ENCODE measurements around the gene GRIP1. TPM values are rescaled to one million over a fixed set of nuclear protein-coding genes. Genes with fewer than 3 reads are reported as not detected.
A peak's percentile ranks its signal among the peaks of the same experiment; 100 is the strongest.

GRIP1 gene
- total RNA-seq, 2 donors from 2014 or later: 0.19 to 0.86 TPM

DNA sequence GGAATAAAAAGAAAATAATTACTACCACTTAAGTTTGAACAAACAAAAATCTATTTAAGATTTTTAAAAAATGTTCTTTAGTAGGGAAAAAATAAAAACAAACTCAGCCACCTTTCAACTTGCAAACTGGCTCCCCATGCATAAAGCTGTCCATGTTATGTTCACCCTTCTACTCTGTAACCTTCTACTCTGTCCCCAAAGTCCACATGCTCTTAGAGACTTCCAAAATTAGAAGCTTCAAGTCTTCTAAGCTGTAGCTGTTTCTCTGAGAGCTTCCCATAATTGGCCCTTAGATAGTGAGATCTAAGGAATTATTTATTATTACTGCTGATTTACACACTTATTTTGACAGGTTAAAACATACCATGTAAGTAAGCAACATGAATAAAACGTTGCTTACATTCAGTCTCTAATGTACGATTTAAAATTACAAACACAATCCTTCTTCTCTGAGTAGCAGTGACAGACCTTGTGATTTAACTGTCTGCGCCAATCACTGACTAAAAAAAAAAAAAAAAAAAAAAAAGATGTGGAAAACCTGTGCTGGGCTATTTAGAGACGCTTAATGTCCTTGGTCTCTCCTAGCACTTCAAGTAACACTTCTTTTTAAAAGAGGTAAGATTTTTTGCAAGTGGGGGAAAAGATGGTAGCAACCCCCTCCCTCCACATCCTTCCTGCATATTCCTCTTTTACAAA is 28.3 kb upstream of the GRIP1 start:
- no peaks in the 10 kb centered on the region for H3K36me3 Mint-ChIP-seq (ENCODE audit: low read depth)
- H3K4me1 Mint-ChIP-seq: peaks cover 4% of the 10 kb centered on the region
- no peak overlapping the region for H3K4me3 Mint-ChIP-seq
- no peak overlapping the region for H3K27ac Mint-ChIP-seq
- no peaks in the 10 kb centered on the region for H3K9me3 Mint-ChIP-seq
- no peak for ATAC-seq (replicated peaks)
- H3K27me3 Mint-ChIP-seq: peaks cover 20% of the 10 kb centered on the region

- peaks cover 5% of the 10 kb centered on the region for H3K9me3 Mint-ChIP-seq
- no peak overlapping the region for H3K4me3 Mint-ChIP-seq
- H3K36me3 Mint-ChIP-seq (ENCODE audit: low read depth): no peaks in the 10 kb centered on the region
- ATAC-seq (replicated peaks): no peak
- no peaks in the 10 kb centered on the region for H3K4me1 Mint-ChIP-seq
- H3K27ac Mint-ChIP-seq: no peak overlapping the region
- peaks cover 37% of the 10 kb centered on the region for H3K27me3 Mint-ChIP-seq
These were observed 21.0 kb upstream of the GRIP1 start for GRCh38 chr12:66699738-66700482.

GRCh38 chr12:66698558-66698957 is 19.7 kb upstream of the GRIP1 start:
- H3K4me3 Mint-ChIP-seq: no peak overlapping the region
- no peaks in the 10 kb centered on the region for H3K4me1 Mint-ChIP-seq
- no peaks in the 10 kb centered on the region for H3K36me3 Mint-ChIP-seq (ENCODE audit: low read depth)
- no peak overlapping the region for H3K27ac Mint-ChIP-seq
- H3K27me3 Mint-ChIP-seq: peaks cover 34% of the 10 kb centered on the region
- peaks cover 5% of the 10 kb centered on the region for H3K9me3 Mint-ChIP-seq
- no peak for ATAC-seq (replicated peaks)

DNA sequence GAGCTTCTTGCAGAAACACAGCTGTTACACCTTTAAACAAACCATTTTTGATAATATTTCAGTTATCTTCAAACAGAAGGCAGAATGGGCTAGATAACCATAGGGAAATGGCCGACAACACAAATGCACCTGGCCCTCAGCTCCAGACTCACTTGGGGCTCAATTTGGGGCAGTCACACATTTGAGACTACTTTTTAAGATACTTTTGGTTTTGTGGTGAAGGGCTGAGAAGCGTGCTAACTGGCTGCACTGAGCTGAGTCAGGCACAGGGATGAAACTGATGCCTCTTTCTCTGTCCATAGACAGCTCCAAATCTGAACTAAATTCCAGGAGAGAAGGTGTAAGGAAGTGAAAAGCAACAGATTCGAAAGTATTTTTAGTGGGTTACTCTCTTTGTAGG is 18.5 kb upstream of the GRIP1 start:
- Mint-ChIP-seq H3K27ac (no peak overlapping the region), H3K4me1 (no peaks in the 10 kb centered on the region), H3K9me3 (peaks cover 5% of the 10 kb centered on the region), H3K36me3 (ENCODE audit: low read depth) (no peaks in the 10 kb centered on the region), H3K27me3 (peaks cover 27% of the 10 kb centered on the region), H3K4me3 (no peak overlapping the region)
- no peak for ATAC-seq (replicated peaks)

- no peak overlapping the region for H3K4me3 Mint-ChIP-seq
- H3K27me3 Mint-ChIP-seq: peaks cover 24% of the 10 kb centered on the region
- H3K27ac Mint-ChIP-seq: no peak overlapping the region
- ATAC-seq (replicated peaks): no peak
- peaks cover 5% of the 10 kb centered on the region for H3K9me3 Mint-ChIP-seq
- H3K4me1 Mint-ChIP-seq: no peaks in the 10 kb centered on the region
- no peaks in the 10 kb centered on the region for H3K36me3 Mint-ChIP-seq (ENCODE audit: low read depth)
These were observed 16.1 kb upstream of the GRIP1 start for GRCh38 chr12:66694666-66695613.

DNA sequence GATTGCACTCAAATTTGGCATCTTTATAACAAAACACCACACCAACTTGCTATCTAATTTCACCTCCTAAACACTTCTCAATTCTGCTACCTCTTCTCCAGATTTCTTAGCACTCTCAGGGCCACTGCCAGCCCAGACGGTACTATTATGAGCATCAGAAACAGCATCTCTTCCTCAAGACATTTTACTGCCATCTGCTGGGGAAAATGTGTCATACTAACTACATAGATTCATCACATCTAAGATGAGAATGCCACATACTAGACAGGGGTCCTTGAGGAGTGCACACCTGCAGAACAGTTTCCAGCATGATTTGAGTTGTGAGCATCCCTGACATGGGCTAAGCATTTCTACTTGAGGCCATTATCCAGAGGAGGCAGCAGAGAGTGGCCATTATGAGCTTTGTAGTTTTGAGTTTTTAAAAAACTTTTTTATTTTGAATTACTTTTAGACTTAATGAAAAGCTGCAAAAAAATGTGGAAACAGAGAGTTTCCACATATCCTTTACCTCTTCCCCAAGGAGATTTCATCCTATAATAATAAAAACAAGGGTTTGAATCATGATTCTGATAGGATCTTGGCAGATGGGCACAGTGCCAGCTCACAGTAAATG is 15.1 kb upstream of the GRIP1 start:
- H3K27me3 Mint-ChIP-seq: peaks cover 16% of the 10 kb centered on the region
- no peak overlapping the region for H3K4me3 Mint-ChIP-seq
- H3K9me3 Mint-ChIP-seq: no peaks in the 10 kb centered on the region
- H3K4me1 Mint-ChIP-seq: no peaks in the 10 kb centered on the region
- ATAC-seq (replicated peaks): peak; percentile 79
- no peaks in the 10 kb centered on the region for H3K36me3 Mint-ChIP-seq (ENCODE audit: low read depth)
- H3K27ac Mint-ChIP-seq: no peak overlapping the region

- Mint-ChIP-seq H3K9me3 (no peaks in the 10 kb centered on the region), H3K4me1 (no peaks in the 10 kb centered on the region), H3K36me3 (ENCODE audit: low read depth) (no peaks in the 10 kb centered on the region), H3K27me3 (peaks cover 9% of the 10 kb centered on the region), H3K4me3 (no peak overlapping the region), H3K27ac (no peak overlapping the region)
- ATAC-seq (replicated peaks): no peak
These were observed 14.1 kb upstream of the GRIP1 start for GRCh38 chr12:66692986-66693385.

DNA sequence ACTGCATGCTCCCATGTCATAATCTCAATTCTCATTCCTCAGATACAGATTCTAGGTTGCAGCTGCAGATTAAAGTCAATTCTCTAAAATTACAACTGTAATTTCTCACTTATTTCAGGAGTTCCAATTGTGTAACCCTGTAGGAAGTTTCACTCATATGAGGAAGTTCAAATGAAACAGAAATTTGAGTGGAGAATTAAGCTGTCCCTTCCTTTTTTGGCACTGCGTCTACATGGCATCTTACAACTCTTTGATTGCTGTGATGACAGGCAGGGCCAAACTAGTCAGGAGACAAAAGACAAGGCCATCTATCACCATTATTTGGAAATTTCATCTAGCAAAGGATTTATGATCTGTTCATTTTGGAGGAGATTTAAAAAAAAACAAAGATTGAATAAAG is 13.3 kb upstream of the GRIP1 start:
- Mint-ChIP-seq H3K4me1 (no peaks in the 10 kb centered on the region), H3K27me3 (peaks cover 9% of the 10 kb centered on the region), H3K36me3 (ENCODE audit: low read depth) (no peaks in the 10 kb centered on the region), H3K27ac (no peak overlapping the region), H3K4me3 (no peak overlapping the region), H3K9me3 (no peaks in the 10 kb centered on the region)
- no peak for ATAC-seq (replicated peaks)

GRCh38 chr12:66688846-66689439 is 10.1 kb upstream of the GRIP1 start:
- Mint-ChIP-seq H3K9me3 (no peaks in the 10 kb centered on the region), H3K27ac (no peak overlapping the region), H3K4me3 (no peak overlapping the region), H3K27me3 (peaks cover 9% of the 10 kb centered on the region), H3K4me1 (no peaks in the 10 kb centered on the region), H3K36me3 (ENCODE audit: low read depth) (no peaks in the 10 kb centered on the region)
- peak; percentile 42 for ATAC-seq (replicated peaks)

DNA sequence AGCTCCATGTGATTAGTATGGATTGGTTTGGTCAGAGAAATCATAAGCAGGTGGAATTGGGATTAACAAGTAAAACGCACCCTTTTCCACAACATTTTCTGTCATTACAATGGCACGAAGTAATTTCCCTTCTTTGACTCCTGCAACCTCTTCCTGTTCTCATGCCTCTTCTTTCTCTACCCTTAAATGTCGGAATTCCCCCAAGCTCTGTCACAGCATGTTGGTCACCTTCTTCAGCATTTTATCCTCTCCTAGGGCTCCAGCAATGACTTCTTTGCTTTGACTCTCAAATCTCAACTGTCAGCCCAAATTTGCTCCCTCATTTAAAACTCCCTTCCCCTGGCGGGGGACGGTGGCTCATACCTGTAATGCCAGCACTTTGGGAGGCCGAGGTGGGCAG is 5.3 kb upstream of the GRIP1 start:
- H3K36me3 Mint-ChIP-seq (ENCODE audit: low read depth): no peaks in the 10 kb centered on the region
- H3K9me3 Mint-ChIP-seq: no peaks in the 10 kb centered on the region
- no peaks in the 10 kb centered on the region for H3K4me1 Mint-ChIP-seq
- no peak overlapping the region for H3K27ac Mint-ChIP-seq
- no peak for ATAC-seq (replicated peaks)
- no peak overlapping the region for H3K4me3 Mint-ChIP-seq
- peaks cover 17% of the 10 kb centered on the region for H3K27me3 Mint-ChIP-seq

GRCh38 chr12:66683822-66684221 is 4.9 kb upstream of the GRIP1 start:
- Mint-ChIP-seq H3K36me3 (ENCODE audit: low read depth) (no peaks in the 10 kb centered on the region), H3K27ac (no peak overlapping the region), H3K9me3 (no peaks in the 10 kb centered on the region), H3K4me3 (no peak overlapping the region), H3K27me3 (peaks cover 17% of the 10 kb centered on the region), H3K4me1 (no peaks in the 10 kb centered on the region)
- no peak for ATAC-seq (replicated peaks)

DNA sequence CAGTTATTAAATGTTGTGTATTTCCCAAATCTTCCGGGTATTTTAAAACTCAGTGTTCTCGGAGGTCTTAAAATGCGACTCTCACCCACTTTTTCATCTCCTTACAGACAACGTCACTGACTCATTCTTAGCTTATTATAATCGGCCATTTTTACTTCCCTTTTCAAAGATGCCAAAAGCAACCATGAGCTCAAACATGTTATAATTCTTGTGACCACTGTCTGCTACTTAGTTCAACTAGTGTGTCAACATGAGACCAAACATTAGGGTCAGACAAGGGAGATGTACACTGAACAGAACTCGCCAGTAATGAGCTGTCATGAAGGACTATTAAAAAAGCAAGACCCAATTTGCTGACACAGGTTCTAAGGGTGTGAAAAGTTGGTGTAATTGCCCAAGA is 4.2 kb upstream of the GRIP1 start:
- Mint-ChIP-seq H3K4me1 (no peaks in the 10 kb centered on the region), H3K27me3 (peaks cover 17% of the 10 kb centered on the region), H3K4me3 (no peak overlapping the region), H3K27ac (no peak overlapping the region), H3K36me3 (ENCODE audit: low read depth) (no peaks in the 10 kb centered on the region), H3K9me3 (no peaks in the 10 kb centered on the region)
- ATAC-seq (replicated peaks): no peak

GRCh38 chr12:66679461-66680084 is 697 bp upstream of the GRIP1 start:
- Mint-ChIP-seq H3K9me3 (no peaks in the 10 kb centered on the region), H3K27ac (no peak overlapping the region), H3K36me3 (ENCODE audit: low read depth) (no peaks in the 10 kb centered on the region), H3K4me3 (no peak overlapping the region), H3K27me3 (peaks cover 25% of the 10 kb centered on the region), H3K4me1 (no peaks in the 10 kb centered on the region)
- no peak for ATAC-seq (replicated peaks)
